K562 (cell line): ENCODE results near the gene DDR1. TPM values are rescaled to one million over a fixed set of nuclear protein-coding genes. Genes with fewer than 3 reads are reported as not detected.

ENCODE experiments used
- ATAC-seq: fragments of 200-7000 bp; cut with Tn5 transposase; 3 replicates; pipeline ENCODE4 v1.9.1; 2020; ENCODE audit warnings: moderate library complexity
- BruUV-seq: library from RNA; stranded (reverse); fragments of 400-500 nt; replicated peaks from 2 replicates; lab custom pipeline; 2021; lab: Mats Ljungman, UMichigan
- CTCF ChIA-PET: fragments of 300-600 bp; formaldehyde crosslinking; extraction: SDS; loops from one replicate; lab custom pipeline; 2021; ENCODE audit warnings: low intra/inter-chr PET ratio; lab: Yijun Ruan, JAX
- POLR2A ChIA-PET: fragments of 300-600, 350-650 bp; sonication (Branson Sonifier 250); formaldehyde crosslinking; extraction: SDS; loops from one replicate; lab custom pipeline; 2021; ENCODE audit warnings: antibody characterized with exemption, inconsistent platforms; lab: Yijun Ruan, JAX
- DNase-seq, 4 experiments: peaks; one replicate each; pipeline versions ENCODE4 v3.0.0 to v3.0.0-alpha.2; 2011 to 2018; ENCODE audit warnings: low spot score in 3 of 4, mixed read lengths in 3 of 4; ENCODE audit errors: extremely low read depth in 1 of 4
- FAIRE-seq: peaks from 2 replicates; lab custom pipeline; 2011; peaks lifted over from hg19 to GRCh38; lab: Jason Lieb, UNC
- H2AFZ ChIP-seq: 2 replicates; pipeline ENCODE4 v1.6.0; 2011; ENCODE audit warnings: low read depth, low read length, control low read depth, inconsistent platforms
- H3K27ac ChIP-seq: fragments of 200-600 bp; 3 replicates; pipeline ENCODE4 v1.8.0; 2011; ENCODE audit warnings: low read depth, mild to moderate bottlenecking, control low read depth, inconsistent platforms, low read length, moderate library complexity, mixed read lengths; ENCODE audit errors: extremely low read depth
- H3K27me3 ChIP-seq, 2 experiments: fragments of 300-600 bp in 1 of 2; 2 replicates in 1 of 2; 3 replicates in 1 of 2; pipeline versions ENCODE4 v1.6.0 to v1.8.0; 2011; ENCODE audit warnings: inconsistent platforms in 2 of 2, low read length in 2 of 2, mild to moderate bottlenecking in 1 of 2, mixed read lengths in 1 of 2, moderate library complexity in 1 of 2; ENCODE audit not compliant: control insufficient read depth in 2 of 2, insufficient read depth in 2 of 2
- H3K36me3 ChIP-seq: fragments of 300-600 bp; 3 replicates; pipeline ENCODE4 v1.8.0; 2011; ENCODE audit warnings: mild to moderate bottlenecking, low read length, inconsistent platforms; ENCODE audit not compliant: control insufficient read depth, insufficient read depth
- H3K4me1 ChIP-seq, 2 experiments: fragments of 200-600 bp in 1 of 2; replicated peaks in 1 of 2; 2 replicates in 1 of 2; 3 replicates in 1 of 2; pipeline versions ENCODE4 v1.5.1 to v1.8.0; 2011; ENCODE audit warnings: inconsistent platforms in 2 of 2, low read length in 2 of 2, mild to moderate bottlenecking in 1 of 2, mixed read lengths in 1 of 2, moderate library complexity in 1 of 2; ENCODE audit not compliant: control insufficient read depth in 2 of 2, insufficient read depth in 2 of 2
- H3K4me2 ChIP-seq: 2 replicates; pipeline ENCODE4 v1.6.1; 2011; ENCODE audit warnings: low read length, control low read depth, inconsistent platforms, mixed read lengths; ENCODE audit not compliant: insufficient read depth
- H3K4me3 ChIP-seq: fragments of 200-600 bp; sonication (generic), shearing (Covaris generic); 2 replicates; pipeline ENCODE4 v1.5.1; 2016; ENCODE audit warnings: control low read depth, inconsistent platforms
- H3K79me2 ChIP-seq: fragments of 200-600 bp; 3 replicates; pipeline ENCODE4 v1.8.0; 2011; ENCODE audit warnings: low read length, inconsistent platforms; ENCODE audit not compliant: control insufficient read depth, insufficient read depth
- H3K9ac ChIP-seq, 2 experiments: 2 replicates each; pipeline versions ENCODE4 v1.6.0 to v1.6.1; 2011; ENCODE audit warnings: low read depth in 2 of 2, low read length in 2 of 2, control low read depth in 1 of 2, inconsistent platforms in 1 of 2, mild to moderate bottlenecking in 1 of 2, mixed read lengths in 1 of 2; ENCODE audit not compliant: insufficient read depth in 1 of 2
- H3K9me1 ChIP-seq: one replicate; pipeline ENCODE4 v1.6.0; 2011; ENCODE audit warnings: inconsistent platforms, mild to moderate bottlenecking, low read length, moderate library complexity; ENCODE audit not compliant: control insufficient read depth, insufficient read depth
- H3K9me3 ChIP-seq: replicated peaks from 2 replicates; pipeline ENCODE4 v1.5.1; 2011; ENCODE audit warnings: low read depth, low read length, inconsistent platforms; ENCODE audit not compliant: control insufficient read depth, insufficient read depth
- H4K20me1 ChIP-seq: replicated peaks from 2 replicates; pipeline ENCODE4 v1.6.1; 2011; ENCODE audit warnings: low read length, inconsistent platforms, mixed read lengths; ENCODE audit not compliant: control insufficient read depth, insufficient read depth
- ARID1B ChIP-seq: fragments of 450-650 bp; IDR thresholded peaks from 2 replicates; pipeline ENCODE4 v1.6.1; 2016; ENCODE audit warnings: antibody characterized with exemption, mild to moderate bottlenecking, inconsistent platforms
- CAMTA2 ChIP-seq: fragments of 250-450 bp; sonication (Bioruptor Pico); conservative IDR thresholded peaks from 2 replicates; pipeline ENCODE4 v1.5.1; 2022
- CREBBP ChIP-seq: IDR thresholded peaks from one replicate; pipeline ENCODE4 v1.6.1; 2012; ENCODE audit warnings: low read depth, mild to moderate bottlenecking, control low read depth, inconsistent platforms, low read length
- E4F1 ChIP-seq: fragments of 250-450 bp; sonication (Bioruptor Pico); IDR thresholded peaks from 2 replicates; pipeline ENCODE4 v1.5.0; 2021; ENCODE audit warnings: mild to moderate bottlenecking, borderline replicate concordance
- ETV5 ChIP-seq: sonication (generic); formaldehyde crosslinking; IDR thresholded peaks from 2 replicates; pipeline ENCODE4 v1.4.0; 2020; ENCODE audit warnings: low read depth, mild to moderate bottlenecking, missing genetic modification reagents
- HLTF ChIP-seq: fragments of 450-650 bp; IDR thresholded peaks from 2 replicates; pipeline ENCODE4 v1.6.1; 2016
- MYC ChIP-seq, 2 experiments: fragments of 250-450 bp in 1 of 2; sonication (Bioruptor Pico) in 1 of 2; IDR thresholded peaks; 2 replicates each; pipeline versions ENCODE4 v1.5.1 to v1.6.1; 2012 to 2021; ENCODE audit warnings: low read depth in 2 of 2, borderline replicate concordance in 1 of 2, improper control_type of control experiment in 1 of 2, low read length in 1 of 2, mild to moderate bottlenecking in 1 of 2, moderate library complexity in 1 of 2
- NR2F6 ChIP-seq: fragments of 450-650 bp; formaldehyde crosslinking; IDR thresholded peaks from 2 replicates; pipeline ENCODE4 v1.4.0; 2020; ENCODE audit warnings: mild to moderate bottlenecking
- POLR3A ChIP-seq: IDR thresholded peaks from 2 replicates; pipeline ENCODE4 v1.6.1; 2011; ENCODE audit warnings: borderline replicate concordance, mild to moderate bottlenecking, moderate library complexity; ENCODE audit not compliant: insufficient read length, insufficient read depth; ENCODE audit errors: extremely low read depth
- RFX1 ChIP-seq: fragments of 450-650 bp; IDR thresholded peaks from 2 replicates; pipeline ENCODE4 v1.6.1; 2016; ENCODE audit warnings: mild to moderate bottlenecking, moderate library complexity
- TGIF2 ChIP-seq: sonication (generic); formaldehyde crosslinking; IDR thresholded peaks from 2 replicates; pipeline ENCODE4 v1.8.1; 2022; ENCODE audit warnings: mild to moderate bottlenecking, missing genetic modification reagents, moderate library complexity
- ZNF551 ChIP-seq: fragments of 250-450 bp; sonication (Bioruptor Pico); IDR thresholded peaks from 2 replicates; pipeline ENCODE4 v1.5.0; 2021; ENCODE audit warnings: mild to moderate bottlenecking, moderate library complexity
- ZNF668 ChIP-seq: fragments of 250-450 bp; sonication (Bioruptor Pico); IDR thresholded peaks from 2 replicates; pipeline ENCODE4 v1.8.0; 2022; ENCODE audit warnings: mild to moderate bottlenecking, inconsistent platforms
- WGBS: fragments of 100-300 bp; shearing (Covaris generic); methylation state at CpG from one replicate; pipeline ENCODE4 v1.1.6; 2016; ENCODE audit warnings: low coverage, mixed read lengths; ENCODE audit not compliant: insufficient coverage; ENCODE audit errors: missing lambda C conversion rate; 5-methylcytosine and 5-hydroxymethylcytosine counted together
- in situ Hi-C: fragments of 300-500 bp; cut with MboI; formaldehyde crosslinking; loops from 4 replicates; pipeline ENCODE4 v1.15.0; 2018; ENCODE audit warnings: inconsistent platforms, mixed read lengths
- intact Hi-C: fragments of 100-400 bp; cut with micrococcal nuclease; formaldehyde crosslinking; loops from 2 replicates; pipeline ENCODE4 v1.14.2; 2022
- polyA plus RNA-seq, 8 experiments: library from polyadenylated mRNA; depleted of rRNA in 4 of 8; stranded (reverse) in 5 of 8; unstranded in 3 of 8; fragments of >200 nt; fragmentation: Nextera tagmentation in 2 of 8; fragmentation: Illumina TruSeq in 1 of 8; extraction: Ambion mirVana in 2 of 8; extraction: Trizol in 1 of 8; gene quantifications; 2 replicates each; pipeline versions ENCODE4 v1.2.1 to v1.2.3, GENCODE V29; 2011 to 2014; ENCODE audit warnings: inconsistent platforms in 1 of 8, missing spikeins in 1 of 8
- total RNA-seq, 7 experiments: library from RNA; depleted of rRNA in 6 of 7; stranded (reverse); fragments of >200 nt in 6 of 7; fragmentation: Illumina TruSeq in 2 of 7; extraction: Trizol in 2 of 7; gene quantifications; 2 replicates each; pipeline versions ENCODE4 v1.2.1 to v1.2.3, GENCODE V29; 2011 to 2021; ENCODE audit warnings: low replicate concordance in 1 of 7
- TF ChIP-seq, protein P1 (sequence below): fragments of 250-450 bp; sonication (Bioruptor Pico); IDR thresholded peaks from 2 replicates; pipeline ENCODE4 v1.5.0; 2021; ENCODE audit warnings: mild to moderate bottlenecking, moderate library complexity

The DDR1 gene
- total and polyA plus RNA-seq, 9 of the 15 experiments (the other 6 are each of a cell fraction or from before 2014, with no cell fraction given) = 1.4 to 44.6 (median 12.2) TPM

- TF ChIP-seq MYC (IDR thresholded peaks at IDR 0.05; ENCODE audit: low read depth, low read length) (no peak), MYC (CRISPR knock-in tag; IDR thresholded peaks at IDR 0.05; ENCODE audit: borderline replicate concordance, low read depth) (no peak), TGIF2 (CRISPR knock-in tag) (no peak), POLR3A (no peak), ZNF551 (no peak), ETV5 (CRISPR knock-in tag) (no peak), HLTF (no peak)
Observed at GRCh38 chr6:30935018-30935417, 50.7 kb downstream of the DDR1 start (continued).

GRCh38 chr6:30937265-30937664 is 52.9 kb downstream of the DDR1 start:
- intact Hi-C loops (no loop called here), in situ Hi-C loops (no loop called here)
- FAIRE-seq (no peak), ATAC-seq (no peak), DNase-seq (no peak)
- H3K4me2 ChIP-seq = no peak overlapping the region
- no peak overlapping the region for H3K27ac ChIP-seq
- no peak overlapping the region for H3K4me3 ChIP-seq
- WGBS = 2% methylated on average over 6 of the region's 6 CpGs
- no peak for TF ChIP-seq CAMTA2
- TF ChIP-seq RFX1 = no peak
- no peak for TF ChIP-seq ARID1B
- no peak for TF ChIP-seq E4F1
- no peak for TF ChIP-seq ZNF668 (CRISPR knock-in tag)
- TF ChIP-seq, protein P1, sequence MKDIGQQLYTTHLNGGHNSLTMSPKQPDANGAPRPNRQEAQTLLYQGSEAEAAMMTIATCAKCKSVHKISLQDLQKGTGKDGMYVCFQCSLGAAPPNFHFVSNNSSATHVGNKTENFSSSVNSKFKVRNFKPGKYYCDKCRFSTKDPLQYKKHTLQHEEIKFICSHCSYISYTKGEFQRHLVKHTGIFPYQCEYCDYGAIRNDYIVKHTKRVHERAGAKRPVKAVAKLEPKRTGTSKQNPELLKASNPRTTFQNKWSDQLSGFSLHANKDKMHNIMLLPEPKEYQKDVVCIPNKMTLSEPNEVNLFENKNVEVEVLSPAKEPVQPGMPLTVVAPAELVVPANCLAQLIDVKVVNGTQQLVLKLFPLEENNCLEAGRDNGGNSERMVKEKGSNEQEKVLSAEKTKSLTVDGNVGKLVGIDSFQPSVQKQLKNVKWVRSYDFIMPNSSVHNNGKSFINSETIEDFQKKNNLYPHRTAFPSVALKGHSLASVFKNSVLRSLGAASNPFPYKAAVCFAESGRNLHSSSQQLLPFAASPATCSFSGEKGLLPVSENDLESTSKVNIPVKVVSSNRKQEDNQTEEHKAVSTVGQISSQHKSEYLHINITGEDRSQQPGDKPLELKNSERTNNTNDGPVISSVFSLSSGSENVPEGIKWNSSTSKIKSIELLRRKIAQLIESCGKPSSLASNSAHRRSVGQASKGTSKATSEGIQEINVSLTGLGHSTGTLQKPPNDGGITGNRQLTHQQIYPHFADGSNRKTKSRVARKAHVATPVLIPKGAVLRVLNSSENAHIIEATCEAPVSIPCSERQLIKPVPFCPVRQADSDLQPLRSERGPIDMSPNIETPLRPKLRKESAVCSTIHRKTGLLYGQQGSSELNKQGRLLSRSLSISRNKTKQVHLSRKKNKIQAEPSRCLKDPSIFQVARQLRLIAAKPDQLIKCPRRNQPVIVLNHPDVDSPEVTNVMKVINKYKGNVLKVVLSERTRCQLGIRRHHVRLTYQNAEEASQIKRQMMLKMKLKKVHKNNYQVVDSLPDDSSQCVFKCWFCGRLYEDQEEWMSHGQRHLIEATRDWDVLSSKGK (CRISPR knock-in tag) = no peak
- TF ChIP-seq NR2F6 (CRISPR knock-in tag) = no peak
- TF ChIP-seq CREBBP = no peak
- H3K27me3 ChIP-seq = peaks cover 29 to 54% of the 10 kb centered on the region in 2 experiments
- H3K9me3 ChIP-seq = no peaks in the 10 kb centered on the region
- POLR2A ChIA-PET = no interaction called here
- peaks cover 8 to 11% of the 10 kb centered on the region in 2 experiments for H3K4me1 ChIP-seq
- no TSS peak for BruUV-seq
- CTCF ChIA-PET = no interaction called here
- no peaks in the 10 kb centered on the region for H3K79me2 ChIP-seq
- H2AFZ ChIP-seq = no peak overlapping the region
- peaks cover 14% of the 10 kb centered on the region; the same call in 1 of the 2 replicates for H4K20me1 ChIP-seq
- no peaks in the 10 kb centered on the region for H3K9me1 ChIP-seq
- no peak overlapping the region for H3K9ac ChIP-seq
- no peaks in the 10 kb centered on the region for H3K36me3 ChIP-seq
